CD4-positive, alpha-beta T cell treated with Interleukin-10 for 1 hour (primary cell): ENCODE data around the gene P2RX1.

Source experiments
- DNase-seq: peaks from one replicate; pipeline ENCODE4 v3.0.0-alpha.2; 2020

P2RX1 gene

DNA sequence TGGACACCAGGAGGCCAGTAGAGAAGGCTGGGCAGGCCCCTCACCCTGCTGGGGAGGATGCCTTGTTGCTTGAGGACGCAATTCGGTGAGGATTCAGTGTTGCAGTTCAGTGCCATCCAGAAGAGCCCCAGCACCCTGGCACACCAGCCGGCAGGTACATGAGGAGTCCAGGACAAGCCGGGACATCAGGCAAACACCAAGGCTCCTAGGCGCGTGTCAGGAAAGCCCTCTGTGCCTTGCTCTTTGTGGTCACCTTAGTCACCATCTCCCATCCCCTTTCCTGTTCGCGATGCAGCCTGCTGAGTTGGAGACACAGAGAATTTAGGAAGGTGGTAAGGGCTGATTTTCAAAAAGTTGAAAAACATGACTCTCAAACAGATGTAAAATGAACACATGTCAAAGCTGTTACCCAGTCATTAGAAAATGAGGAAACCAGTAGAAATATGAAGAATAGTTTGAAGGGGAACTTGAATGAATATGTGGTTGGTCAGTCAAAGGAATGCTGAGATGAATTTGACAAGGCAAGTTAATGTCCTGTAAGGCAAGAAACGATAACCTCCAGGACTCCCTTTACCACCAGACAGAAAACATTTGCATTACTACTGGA is 67.9 kb downstream of the P2RX1 start:
- DNase-seq = no peak

DNA sequence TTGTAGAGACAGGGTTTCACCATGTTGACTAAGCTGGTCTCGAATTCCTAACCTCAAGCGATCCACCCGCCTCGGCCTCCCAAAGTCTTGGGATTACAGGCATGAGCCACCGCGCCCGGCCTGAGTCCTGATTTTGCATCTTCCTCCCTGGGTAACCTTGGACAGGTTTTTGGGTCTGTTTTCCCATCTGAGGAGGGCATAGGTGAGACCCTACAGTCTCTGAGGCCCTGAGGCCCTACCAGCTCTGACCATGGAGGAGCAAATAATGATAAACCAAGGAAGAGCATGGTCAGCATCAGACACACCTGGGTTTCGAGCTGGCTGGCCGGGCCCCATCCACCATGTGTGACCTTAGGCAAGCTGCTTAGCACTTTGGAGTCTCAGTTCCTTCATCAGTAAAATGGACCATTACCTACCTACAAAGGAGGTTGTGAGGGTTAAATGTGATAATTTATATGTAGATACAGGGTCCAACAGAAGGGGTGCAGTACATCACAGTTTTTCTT is 69.0 kb downstream of the P2RX1 start:
- no peak for DNase-seq
